Hepatocyte (in vitro differentiated cells): ENCODE measurements around the gene OR2M4. TPM values are rescaled to one million over a fixed set of nuclear protein-coding genes. Genes with fewer than 3 reads are reported as not detected.

ENCODE experiments used
- DNase-seq: peaks from one replicate; pipeline ENCODE4 v3.0.0-alpha.2; 2016; ENCODE audit warnings: low spot score
- H2AFZ ChIP-seq: fragments of 200-600 bp; sonication (generic); 2 replicates; pipeline ENCODE4 v1.6.0; 2016; ENCODE audit warnings: antibody characterized with exemption, mild to moderate bottlenecking
- H3K27ac ChIP-seq: fragments of 200-600 bp; sonication (generic); 2 replicates; pipeline ENCODE4 v1.5.1; 2016; ENCODE audit warnings: mild to moderate bottlenecking
- H3K27me3 ChIP-seq: fragments of 200-600 bp; sonication (generic); 2 replicates; pipeline ENCODE4 v1.6.1; 2016
- H3K36me3 ChIP-seq: fragments of 200-600 bp; sonication (generic); replicated peaks from 2 replicates; pipeline ENCODE4 v1.5.1; 2016; ENCODE audit warnings: low read depth; ENCODE audit not compliant: insufficient read depth
- H3K4me1 ChIP-seq: fragments of 200-600 bp; sonication (generic); 2 replicates; pipeline ENCODE4 v1.5.1; 2016; ENCODE audit warnings: mild to moderate bottlenecking, moderate library complexity; ENCODE audit not compliant: insufficient read depth
- H3K4me2 ChIP-seq: fragments of 200-600 bp; sonication (generic); 2 replicates; pipeline ENCODE4 v1.6.0; 2016
- H3K4me3 ChIP-seq: fragments of 200-600 bp; sonication (generic); 2 replicates; pipeline ENCODE4 v1.5.1; 2016; ENCODE audit warnings: mild to moderate bottlenecking
- H3K79me2 ChIP-seq: fragments of 200-600 bp; sonication (generic); 2 replicates; pipeline ENCODE4 v1.6.0; 2017; ENCODE audit warnings: mild to moderate bottlenecking
- H3K9me2 ChIP-seq: fragments of 200-600 bp; sonication (generic); replicated peaks from 2 replicates; pipeline ENCODE4 v1.6.0; 2017; ENCODE audit warnings: mild to moderate bottlenecking; ENCODE audit not compliant: insufficient read depth
- H3K9me3 ChIP-seq: fragments of 200-600 bp; sonication (generic); 2 replicates; pipeline ENCODE4 v1.5.1; 2016; ENCODE audit warnings: low read depth, mild to moderate bottlenecking
- H4K20me1 ChIP-seq: fragments of 200-600 bp; sonication (generic); 2 replicates; pipeline ENCODE4 v1.6.0; 2016; ENCODE audit warnings: mild to moderate bottlenecking; ENCODE audit not compliant: insufficient read depth, poor library complexity, severe bottlenecking
- CTCF ChIP-seq: fragments of 200-600 bp; sonication (generic); IDR thresholded peaks from 2 replicates; pipeline ENCODE4 v1.5.1; 2016; ENCODE audit warnings: antibody characterized with exemption, mild to moderate bottlenecking; ENCODE audit not compliant: poor library complexity
- EZH2 ChIP-seq: fragments of 200-600 bp; sonication (generic); IDR thresholded peaks from 2 replicates; pipeline ENCODE4 v1.6.1; 2016; ENCODE audit warnings: antibody characterized with exemption, mild to moderate bottlenecking, borderline replicate concordance
- EZH2phosphoT487 ChIP-seq: fragments of 200-600 bp; sonication (generic); IDR thresholded peaks from one replicate; pipeline ENCODE4 v1.6.1; 2018; ENCODE audit warnings: antibody characterized with exemption, mild to moderate bottlenecking, low read depth, moderate library complexity; ENCODE audit not compliant: unreplicated experiment, severe bottlenecking
- WGBS: methylation state at CpG from one replicate; pipeline ENCODE4 v1.1.6; 2016; ENCODE audit warnings: low lambda C conversion rate; ENCODE audit errors: missing lambda C conversion rate; 5-methylcytosine and 5-hydroxymethylcytosine counted together
- polyA plus RNA-seq: library from polyadenylated mRNA; unstranded; fragments of >200 nt; fragmentation: Nextera tagmentation; extraction: Ambion mirVana; gene quantifications from 2 replicates; pipeline ENCODE4 v1.2.1, GENCODE V29; 2016
- total RNA-seq: library from RNA; depleted of rRNA; stranded (reverse); fragments of >200 nt; gene quantifications from 2 replicates; pipeline ENCODE4 v1.2.3, GENCODE V29; 2014

Gene OR2M4
- total and polyA plus RNA-seq, 2 experiments from 2014 or later = not detected

DNA sequence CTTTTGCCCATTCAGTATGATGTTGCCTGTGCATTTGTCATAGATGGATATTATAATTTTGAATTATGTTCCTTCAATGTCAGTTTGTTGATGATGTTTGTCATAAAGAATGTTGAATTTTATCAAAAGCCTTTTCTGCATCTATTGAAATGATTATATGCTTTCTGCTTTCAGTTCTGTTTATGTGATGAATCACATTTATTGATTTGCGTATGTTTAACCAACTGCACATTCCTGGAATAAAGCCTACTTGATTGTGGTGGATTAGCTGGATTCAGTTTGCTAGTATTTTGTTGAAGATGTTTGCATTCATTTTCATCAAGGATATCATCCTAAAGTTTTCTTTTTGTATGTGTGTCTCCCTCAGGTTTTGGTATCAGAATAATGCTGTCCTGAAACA lies 5.7 kb upstream of the OR2M4 start:
- no peaks in the 10 kb centered on the region for H3K27me3 ChIP-seq
- H4K20me1 ChIP-seq = no peaks in the 10 kb centered on the region
- H3K36me3 ChIP-seq = no peaks in the 10 kb centered on the region
- H3K4me3 ChIP-seq = no peak overlapping the region
- H3K9me2 ChIP-seq = no peaks in the 10 kb centered on the region
- H3K27ac ChIP-seq = no peak overlapping the region
- TF ChIP-seq EZH2 (no peak), CTCF (no peak), EZH2phosphoT487 (no peak)
- no peaks in the 10 kb centered on the region for H3K79me2 ChIP-seq
- H3K4me2 ChIP-seq = no peak overlapping the region
- no peaks in the 10 kb centered on the region for H3K9me3 ChIP-seq
- WGBS = 82% methylated on average over 1 of the region's 1 CpG
- no peaks in the 10 kb centered on the region for H3K4me1 ChIP-seq
- no peak for DNase-seq
- no peak overlapping the region for H2AFZ ChIP-seq

GRCh38 chr1:248229360-248229908 lies 1.8 kb upstream of the OR2M4 start:
- no peaks in the 10 kb centered on the region for H4K20me1 ChIP-seq
- H3K27me3 ChIP-seq = no peaks in the 10 kb centered on the region
- no peaks in the 10 kb centered on the region for H3K36me3 ChIP-seq
- no peaks in the 10 kb centered on the region for H3K9me2 ChIP-seq
- H2AFZ ChIP-seq = no peak overlapping the region
- H3K4me1 ChIP-seq = no peaks in the 10 kb centered on the region
- H3K9me3 ChIP-seq = no peaks in the 10 kb centered on the region
- H3K4me2 ChIP-seq = no peak overlapping the region
- H3K4me3 ChIP-seq = no peak overlapping the region
- no peak overlapping the region for H3K27ac ChIP-seq
- WGBS = 56% methylated on average over 6 of the region's 6 CpGs
- TF ChIP-seq EZH2phosphoT487 (no peak), EZH2 (no peak), CTCF (no peak)
- DNase-seq = no peak
- no peaks in the 10 kb centered on the region for H3K79me2 ChIP-seq

- DNase-seq = no peak
- no peak overlapping the region for H3K4me3 ChIP-seq
- no peaks in the 10 kb centered on the region for H3K27me3 ChIP-seq
- H3K79me2 ChIP-seq = no peaks in the 10 kb centered on the region
- H3K9me3 ChIP-seq = no peaks in the 10 kb centered on the region
- no peak overlapping the region for H3K4me2 ChIP-seq
- H3K27ac ChIP-seq = no peak overlapping the region
- H3K4me1 ChIP-seq = no peaks in the 10 kb centered on the region
- no peaks in the 10 kb centered on the region for H4K20me1 ChIP-seq
- WGBS = 76% methylated on average over 9 of the region's 9 CpGs
- no peaks in the 10 kb centered on the region for H3K36me3 ChIP-seq
- no peak for TF ChIP-seq EZH2
- no peak for TF ChIP-seq EZH2phosphoT487
- TF ChIP-seq CTCF = no peak
- no peak overlapping the region for H2AFZ ChIP-seq
- H3K9me2 ChIP-seq = no peaks in the 10 kb centered on the region
These were observed 8.3 kb downstream of the OR2M4 start for GRCh38 chr1:248239478-248239877.
